Activated CD8-positive, alpha-beta memory T cell treated with anti-CD3 and anti-CD28 coated beads, Interleukin-2, amount 10 ng/mL, durations not matched to agents 7 days and 5 days (primary cell): ENCODE results near the gene RREB1. TPM values are rescaled to one million over a fixed set of nuclear protein-coding genes. Genes with fewer than 3 reads are reported as not detected.

Experiments
- ATAC-seq: fragments of 150-1000 bp; cut with Tn5 transposase; one replicate; pipeline ENCODE4 v1.10.0; 2021; ENCODE audit warnings: moderate library complexity
- CTCF ChIA-PET: fragments of 350-600 bp; sonication (Branson Sonifier 250); formaldehyde crosslinking; loops from one replicate; lab custom pipeline; 2021; ENCODE audit warnings: antibody characterized with exemption; lab: Charles Lee
- DNase-seq: peaks from one replicate; pipeline ENCODE4 v3.0.0-alpha.2; 2020
- H3K27ac Mint-ChIP-seq: one replicate; pipeline ENCODE4 v1.8.0; 2021; ENCODE audit warnings: mild to moderate bottlenecking, mixed read lengths
- H3K27me3 Mint-ChIP-seq: one replicate; pipeline ENCODE4 v1.8.0; 2021; ENCODE audit warnings: mixed read lengths
- H3K36me3 Mint-ChIP-seq: one replicate; pipeline ENCODE4 v1.8.0; 2021; ENCODE audit warnings: mild to moderate bottlenecking, mixed read lengths
- H3K4me1 Mint-ChIP-seq: one replicate; pipeline ENCODE4 v1.8.0; 2021; ENCODE audit warnings: mixed read lengths
- H3K4me3 Mint-ChIP-seq: one replicate; pipeline ENCODE4 v1.8.0; 2021; ENCODE audit warnings: mild to moderate bottlenecking, moderate library complexity, mixed read lengths
- H3K9me3 Mint-ChIP-seq: one replicate; pipeline ENCODE4 v1.8.0; 2022; ENCODE audit warnings: low read depth, mixed read lengths
- total RNA-seq, 2 experiments: library from RNA; stranded (reverse); gene quantifications; one replicate each; pipeline ENCODE4 v1.2.3, GENCODE V29; 2021

Gene RREB1
- total RNA-seq, 2 experiments from 2014 or later, result 20.6 to 24.6 TPM

- Mint-ChIP-seq H3K4me1 (peaks cover 9% of the 10 kb centered on the region), H3K27me3 (no peaks in the 10 kb centered on the region), H3K27ac (no peak overlapping the region), H3K9me3 (no peaks in the 10 kb centered on the region), H3K4me3 (no peak overlapping the region), H3K36me3 (peaks cover 15% of the 10 kb centered on the region)
- DNase-seq (no peak), ATAC-seq (no peak)
- CTCF ChIA-PET, result no interaction called here
Measured at GRCh38 chr6:7203939-7204338, 96.2 kb downstream of the RREB1 start.

DNA sequence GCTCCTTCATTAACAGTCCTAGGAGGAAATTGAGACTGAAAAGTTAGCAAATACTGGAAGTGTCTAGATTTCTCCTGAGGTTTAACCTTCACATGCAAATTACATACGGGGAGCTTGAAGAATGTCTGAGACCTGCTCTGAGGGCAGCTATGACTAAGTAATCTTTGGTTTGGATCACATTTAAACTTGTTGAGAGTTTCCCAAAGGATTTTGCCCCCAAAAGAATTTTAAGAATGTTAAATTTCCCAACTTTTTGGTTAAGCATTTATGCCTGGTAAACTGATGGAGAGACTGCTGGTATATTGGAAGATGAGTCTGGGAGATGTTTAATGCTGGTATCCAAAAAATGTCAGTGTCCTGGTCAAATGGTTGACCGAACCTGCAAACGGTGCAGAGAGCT lies 97.0 kb downstream of the RREB1 start:
- Mint-ChIP-seq H3K27me3 (no peaks in the 10 kb centered on the region), H3K4me1 (peaks cover 9% of the 10 kb centered on the region), H3K9me3 (no peaks in the 10 kb centered on the region), H3K36me3 (peaks cover 15% of the 10 kb centered on the region), H3K27ac (no peak overlapping the region), H3K4me3 (no peak overlapping the region)
- ATAC-seq (no peak), DNase-seq (no peak)
- CTCF ChIA-PET, result interaction anchor here (0.9 kb wide), 1 partner anchor 330 kb away, joined by 3 read pairs; no protein-coding TSS in a partner anchor

DNA sequence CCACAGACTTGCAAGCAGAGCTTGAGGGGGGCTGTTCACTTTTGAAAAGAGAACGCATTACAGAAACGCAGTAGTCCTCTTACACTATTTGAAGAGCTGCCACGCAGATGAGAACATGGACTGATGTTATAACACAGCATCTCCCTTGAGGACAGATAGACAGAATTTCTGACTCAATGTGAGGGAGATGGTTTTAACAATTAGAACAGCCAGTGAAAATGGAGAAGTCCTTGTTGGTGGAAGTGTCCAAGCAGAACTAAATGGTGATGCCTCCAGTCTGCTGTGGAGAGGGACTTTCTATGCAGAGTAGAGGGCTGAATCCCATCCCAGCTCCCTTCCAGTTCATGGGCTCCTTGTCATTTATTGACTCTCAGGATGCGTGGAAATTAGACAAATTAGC lies 100.0 kb downstream of the RREB1 start:
- DNase-seq (no peak), ATAC-seq (no peak)
- Mint-ChIP-seq H3K27me3 (no peaks in the 10 kb centered on the region), H3K4me1 (no peaks in the 10 kb centered on the region), H3K36me3 (peaks cover 17% of the 10 kb centered on the region), H3K4me3 (no peak overlapping the region), H3K27ac (no peak overlapping the region), H3K9me3 (no peaks in the 10 kb centered on the region)
- CTCF ChIA-PET, result no interaction called here

DNA sequence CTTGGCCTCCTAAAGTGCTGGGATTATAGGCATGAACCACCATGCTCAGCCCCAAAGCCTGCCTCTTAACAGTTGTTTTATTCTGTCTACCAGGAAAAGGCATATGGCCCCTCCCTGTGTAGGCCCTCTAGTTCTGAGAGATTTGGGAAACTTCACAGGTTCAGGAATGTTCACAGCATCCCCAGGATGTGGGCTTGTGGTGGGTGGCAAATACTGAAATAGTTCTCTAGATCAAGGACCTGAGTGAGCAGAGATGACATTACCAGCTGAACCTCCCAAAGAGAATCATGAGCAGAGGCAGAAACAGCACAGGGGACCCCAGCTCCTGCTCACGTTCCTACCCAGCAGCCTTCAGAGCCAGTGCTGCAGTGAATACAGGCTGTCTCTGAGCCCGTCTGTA lies 105.7 kb downstream of the RREB1 start:
- ATAC-seq (no peak), DNase-seq (no peak)
- no peak overlapping the region for H3K4me3 Mint-ChIP-seq
- H3K4me1 Mint-ChIP-seq, result peaks cover 14% of the 10 kb centered on the region
- peaks cover 23% of the 10 kb centered on the region for H3K36me3 Mint-ChIP-seq
- CTCF ChIA-PET, result no interaction called here
- H3K27ac Mint-ChIP-seq, result no peak overlapping the region
- no peaks in the 10 kb centered on the region for H3K9me3 Mint-ChIP-seq
- H3K27me3 Mint-ChIP-seq, result no peaks in the 10 kb centered on the region

DNA sequence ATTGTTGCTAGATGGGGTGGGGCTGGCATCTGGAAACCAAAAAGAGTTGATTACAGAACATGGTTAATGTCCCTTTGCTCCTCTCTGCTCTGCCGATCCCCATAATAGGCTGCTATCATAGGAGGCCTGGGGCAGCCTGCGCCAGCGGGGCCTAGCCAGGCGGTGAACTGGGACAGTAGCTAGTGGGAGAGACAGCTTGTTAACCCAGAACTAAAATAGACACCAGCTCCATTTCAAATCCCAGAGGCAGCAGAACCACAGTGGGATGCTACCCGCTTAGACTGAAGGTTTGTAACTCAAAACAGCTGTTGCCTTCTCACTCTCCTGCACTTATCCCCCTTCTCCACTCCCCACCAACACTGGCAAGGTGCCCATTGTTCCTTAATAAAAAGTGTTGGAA lies 106.7 kb downstream of the RREB1 start:
- peaks cover 22% of the 10 kb centered on the region for H3K4me1 Mint-ChIP-seq
- CTCF ChIA-PET, result no interaction called here
- H3K4me3 Mint-ChIP-seq, result no peak overlapping the region
- H3K27ac Mint-ChIP-seq, result no peak overlapping the region
- H3K36me3 Mint-ChIP-seq, result peaks cover 25% of the 10 kb centered on the region
- no peaks in the 10 kb centered on the region for H3K27me3 Mint-ChIP-seq
- ATAC-seq (no peak), DNase-seq (no peak)
- H3K9me3 Mint-ChIP-seq, result no peaks in the 10 kb centered on the region

DNA sequence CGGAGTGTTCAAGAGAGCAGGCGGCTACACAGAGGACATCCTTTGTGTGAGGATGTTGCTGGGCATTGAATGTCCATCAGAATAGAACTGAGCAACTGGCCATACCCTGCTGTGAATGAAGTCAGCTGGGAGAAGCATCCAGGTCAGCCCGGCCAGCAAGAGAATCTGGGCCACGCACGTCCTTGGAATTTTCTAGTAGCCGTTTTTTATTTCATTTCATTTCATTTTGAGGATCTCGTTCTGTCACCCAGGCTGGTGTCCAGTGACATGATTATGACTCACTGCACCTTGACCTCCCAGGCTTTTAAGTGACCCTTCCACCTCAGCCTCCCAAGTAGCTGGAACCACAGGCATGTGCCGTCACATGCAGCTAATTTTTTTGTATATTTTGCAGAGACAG lies 107.4 kb downstream of the RREB1 start:
- H3K27me3 Mint-ChIP-seq, result no peaks in the 10 kb centered on the region
- H3K27ac Mint-ChIP-seq, result no peak overlapping the region
- ATAC-seq, result no peak
- H3K4me3 Mint-ChIP-seq, result no peak overlapping the region
- no peak for DNase-seq
- peaks cover 25% of the 10 kb centered on the region for H3K36me3 Mint-ChIP-seq
- CTCF ChIA-PET, result interaction anchor here (1.2 kb wide), 1 partner anchor 28 kb away, joined by 4 read pairs; no protein-coding TSS in a partner anchor
- no peaks in the 10 kb centered on the region for H3K9me3 Mint-ChIP-seq
- H3K4me1 Mint-ChIP-seq, result peaks cover 24% of the 10 kb centered on the region

DNA sequence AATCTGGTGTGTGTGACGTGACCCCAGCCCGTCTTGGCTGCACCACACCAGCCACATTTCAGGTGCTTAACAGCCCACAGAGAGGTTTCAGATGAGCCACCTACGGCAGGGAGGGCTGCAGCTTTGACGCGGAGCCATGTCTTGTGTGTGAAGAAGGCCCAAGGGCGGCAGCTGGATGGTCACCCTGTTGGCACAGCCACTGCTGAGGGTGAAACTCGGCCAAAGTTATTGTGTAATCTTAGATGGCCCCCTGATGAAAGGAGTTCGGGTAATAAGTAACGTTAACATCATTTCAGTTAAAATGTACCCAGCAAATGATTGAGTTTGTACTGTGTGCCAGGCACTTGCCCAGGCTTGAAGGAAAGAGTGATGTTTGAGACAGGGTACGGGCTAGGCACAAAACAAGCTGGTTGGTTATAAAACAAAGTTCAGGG lies 108.1 kb downstream of the RREB1 start:
- DNase-seq, result no peak
- peaks cover 22% of the 10 kb centered on the region for H3K36me3 Mint-ChIP-seq
- no peaks in the 10 kb centered on the region for H3K9me3 Mint-ChIP-seq
- H3K4me1 Mint-ChIP-seq, result peaks cover 24% of the 10 kb centered on the region
- no peak for ATAC-seq
- no peaks in the 10 kb centered on the region for H3K27me3 Mint-ChIP-seq
- H3K27ac Mint-ChIP-seq, result peak overlapping the region; percentile 21
- H3K4me3 Mint-ChIP-seq, result no peak overlapping the region
- CTCF ChIA-PET, result interaction anchor here (1.2 kb wide), 1 partner anchor 27 kb away, joined by 4 read pairs; no protein-coding TSS in a partner anchor

- peaks cover 24% of the 10 kb centered on the region for H3K4me1 Mint-ChIP-seq
- no peaks in the 10 kb centered on the region for H3K27me3 Mint-ChIP-seq
- H3K9me3 Mint-ChIP-seq, result no peaks in the 10 kb centered on the region
- CTCF ChIA-PET, result no interaction called here
- DNase-seq (no peak), ATAC-seq (no peak)
- peaks cover 18% of the 10 kb centered on the region for H3K36me3 Mint-ChIP-seq
- H3K27ac Mint-ChIP-seq, result no peak overlapping the region
- H3K4me3 Mint-ChIP-seq, result no peak overlapping the region
Measured at GRCh38 chr6:7216941-7217621, 109.3 kb downstream of the RREB1 start.

DNA sequence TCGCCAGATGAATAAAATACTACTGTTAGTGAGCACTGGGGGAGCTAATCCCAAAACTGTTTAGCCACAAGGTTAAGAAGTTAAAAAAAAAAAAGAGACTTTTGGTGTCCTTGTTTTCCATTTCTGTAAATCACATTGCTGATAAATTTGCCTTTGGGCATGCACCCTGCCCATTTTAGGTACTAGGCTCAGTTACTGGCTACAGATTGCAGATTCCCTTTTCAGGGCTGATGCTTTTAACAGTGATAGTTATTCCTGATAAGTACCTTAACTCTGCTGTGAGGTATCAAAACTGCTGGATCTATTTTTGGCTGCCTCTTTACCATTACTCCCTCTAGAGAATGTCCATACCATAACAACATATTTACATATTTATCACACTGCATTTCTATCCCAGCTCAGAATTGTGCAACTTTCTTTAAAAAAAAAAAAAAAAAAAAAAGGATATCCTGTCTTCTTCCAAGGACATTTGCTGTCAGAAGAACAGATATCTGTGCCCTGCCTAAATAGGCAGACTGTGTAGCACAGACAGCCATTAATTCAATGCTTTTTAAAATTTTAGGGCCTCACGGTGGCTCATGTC lies 110.7 kb downstream of the RREB1 start:
- Mint-ChIP-seq H3K27ac (no peak overlapping the region), H3K9me3 (no peaks in the 10 kb centered on the region), H3K4me3 (no peak overlapping the region), H3K27me3 (no peaks in the 10 kb centered on the region), H3K4me1 (peaks cover 20% of the 10 kb centered on the region), H3K36me3 (peaks cover 14% of the 10 kb centered on the region)
- CTCF ChIA-PET, result no interaction called here
- ATAC-seq (no peak), DNase-seq (no peak)

DNA sequence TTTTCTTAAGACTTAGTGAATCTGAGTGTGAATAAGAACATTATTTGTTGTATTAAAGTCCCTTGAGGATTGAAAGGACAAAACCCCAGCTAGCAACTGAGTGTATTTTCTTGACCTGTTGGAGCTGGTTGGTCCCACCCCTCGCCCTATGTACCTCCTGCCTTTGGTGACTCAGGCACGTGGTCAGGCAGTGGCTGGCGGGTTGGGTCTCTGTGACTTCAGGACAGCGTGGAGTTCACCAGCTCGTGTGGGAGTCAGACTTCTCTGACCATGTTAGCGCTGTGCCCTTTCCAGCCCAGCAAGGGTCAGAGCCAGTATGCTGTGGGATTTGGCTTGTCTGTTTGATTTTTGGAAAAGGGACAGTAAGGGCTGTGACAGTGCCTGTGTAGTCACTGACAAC lies 111.5 kb downstream of the RREB1 start:
- peaks cover 16% of the 10 kb centered on the region for H3K4me1 Mint-ChIP-seq
- H3K27me3 Mint-ChIP-seq, result no peaks in the 10 kb centered on the region
- ATAC-seq (peak; percentile 30), DNase-seq (no peak)
- CTCF ChIA-PET, result no interaction called here
- H3K27ac Mint-ChIP-seq, result no peak overlapping the region
- no peaks in the 10 kb centered on the region for H3K9me3 Mint-ChIP-seq
- peaks cover 10% of the 10 kb centered on the region for H3K36me3 Mint-ChIP-seq
- H3K4me3 Mint-ChIP-seq, result no peak overlapping the region

- Mint-ChIP-seq H3K27me3 (no peaks in the 10 kb centered on the region), H3K27ac (no peak overlapping the region), H3K36me3 (peaks cover 13% of the 10 kb centered on the region), H3K4me1 (peaks cover 11% of the 10 kb centered on the region), H3K4me3 (no peak overlapping the region), H3K9me3 (no peaks in the 10 kb centered on the region)
- ATAC-seq, result no peak
- DNase-seq, result no peak
- CTCF ChIA-PET, result no interaction called here
Measured at GRCh38 chr6:7222197-7222596, 114.4 kb downstream of the RREB1 start.

DNA sequence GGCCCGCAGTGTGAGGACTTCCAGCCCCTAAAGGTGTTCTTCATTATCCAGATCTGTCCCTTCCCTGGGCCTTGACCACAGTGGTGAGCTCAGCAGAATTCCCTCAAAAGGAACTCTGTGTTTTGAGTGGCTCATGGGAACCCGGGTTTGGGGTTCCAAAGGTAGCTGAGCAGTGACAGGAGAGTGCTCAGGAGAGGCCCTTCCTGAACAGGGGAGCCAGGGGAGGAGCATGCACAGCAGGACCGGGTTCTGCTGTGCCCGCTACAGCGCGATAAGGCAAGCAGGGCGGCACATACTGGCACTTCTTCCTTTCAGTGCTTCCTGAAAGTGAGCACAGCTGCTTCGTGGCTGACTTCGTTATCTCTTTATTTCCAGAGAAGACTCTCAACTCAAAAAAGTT lies 117.0 kb downstream of the RREB1 start:
- Mint-ChIP-seq H3K9me3 (no peaks in the 10 kb centered on the region), H3K27ac (no peak overlapping the region), H3K36me3 (peaks cover 19% of the 10 kb centered on the region), H3K4me1 (peaks cover under 1% of the 10 kb centered on the region), H3K4me3 (no peak overlapping the region), H3K27me3 (no peaks in the 10 kb centered on the region)
- no peak for ATAC-seq
- no peak for DNase-seq
- CTCF ChIA-PET, result interaction anchor here (2.6 kb wide), 1 partner anchor 19 kb away, joined by 9 read pairs; no protein-coding TSS in a partner anchor

DNA sequence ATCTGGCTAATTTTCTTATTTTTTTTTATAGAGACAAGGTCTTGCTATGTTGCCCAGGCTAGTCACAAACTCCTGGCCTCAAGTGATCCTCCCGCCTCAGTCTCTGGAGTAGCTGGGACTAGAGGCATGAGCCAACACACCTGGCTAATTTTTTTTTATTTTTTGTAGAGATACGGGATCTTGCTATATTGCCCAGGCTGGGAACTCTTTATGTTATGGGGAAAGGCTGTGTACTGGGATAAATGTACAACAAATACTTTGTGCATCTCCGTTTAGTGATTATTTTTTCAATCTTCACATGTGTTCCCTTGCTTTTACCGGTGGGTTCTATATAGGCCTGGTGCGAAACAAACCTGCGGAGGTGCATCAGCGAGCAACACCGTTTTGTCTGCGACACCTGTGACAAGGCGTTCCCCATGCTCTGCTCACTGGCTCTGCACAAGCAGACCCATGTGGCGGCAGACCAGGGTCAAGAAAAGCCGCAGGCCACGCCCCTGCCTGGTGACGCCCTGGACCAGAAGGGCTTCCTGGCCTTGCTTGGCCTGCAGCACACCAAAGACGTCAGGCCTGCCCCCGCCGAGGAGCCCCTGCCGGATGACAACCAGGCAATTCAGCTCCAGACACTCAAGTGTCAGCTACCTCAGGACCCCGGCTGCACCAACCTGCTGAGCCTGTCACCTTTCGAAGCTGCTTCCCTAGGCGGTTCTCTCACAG lies 121.1 kb downstream of the RREB1 start:
- ATAC-seq (no peak), DNase-seq (no peak)
- H3K4me3 Mint-ChIP-seq, result no peak overlapping the region
- no peaks in the 10 kb centered on the region for H3K9me3 Mint-ChIP-seq
- H3K27me3 Mint-ChIP-seq, result no peaks in the 10 kb centered on the region
- H3K36me3 Mint-ChIP-seq, result peaks cover 32% of the 10 kb centered on the region
- H3K4me1 Mint-ChIP-seq, result peaks cover 10% of the 10 kb centered on the region
- H3K27ac Mint-ChIP-seq, result no peak overlapping the region
- CTCF ChIA-PET, result interaction anchor here (0.7 to 1.7 kb wide), 2 partner anchors 10 to 92 kb away, joined by 3 to 6 read pairs; no protein-coding TSS in a partner anchor
